Upper lobe of left lung (tissue), 6 donors: ENCODE measurements around the gene SCCPDH. TPM values are rescaled to one million over a fixed set of nuclear protein-coding genes. Genes with fewer than 3 reads are reported as not detected.
"Not testable (repeated sequence)": the region's sequence is repeated elsewhere in the genome, so short reads cannot be mapped to it uniquely, and the experiment has no call there.

Experiments
- ATAC-seq, 2 donors: fragments of 200-7000 bp; cut with Tn5 transposase; one replicate each; pipeline ENCODE4 v1.9.1; 2022; ENCODE audit warnings: mild to moderate bottlenecking in 2 of 2, moderate library complexity in 2 of 2; ENCODE audit not compliant: low FRiP score in 2 of 2
- DNase-seq, 2 donors: peaks; one replicate each; pipeline ENCODE4 v3.0.0-alpha.2; 2019 to 2020
- H3K27ac ChIP-seq, 4 donors: fragments of 200-600 bp; sonication (generic); one replicate each; pipeline ENCODE4 v1.5.1; 2016 to 2019
- H3K27me3 ChIP-seq, 4 donors: fragments of 200-600 bp; sonication (generic); one replicate each; pipeline ENCODE4 v1.5.1; 2017 to 2019
- H3K36me3 ChIP-seq, 4 donors: fragments of 200-600 bp; sonication (generic); one replicate each; pipeline ENCODE4 v1.5.1; 2016 to 2019
- H3K4me1 ChIP-seq, 4 donors: fragments of 200-600 bp; sonication (generic); one replicate each; pipeline ENCODE4 v1.5.1; 2018 to 2019
- H3K4me3 ChIP-seq, 4 donors: fragments of 200-600 bp; sonication (generic); one replicate each; pipeline ENCODE4 v1.5.1; 2017 to 2019; ENCODE audit warnings: mild to moderate bottlenecking in 2 of 4, moderate library complexity in 1 of 4
- H3K9me3 ChIP-seq, 4 donors: fragments of 200-600 bp; sonication (generic); one replicate each; pipeline ENCODE4 v1.5.1; 2018 to 2019
- EP300 ChIP-seq, 4 donors: sonication (generic); formaldehyde crosslinking; IDR thresholded peaks; one replicate each; pipeline ENCODE4 v1.5.1; 2017; ENCODE audit warnings: antibody characterized with exemption in 4 of 4, control low read depth in 2 of 4
- POLR2A ChIP-seq, 4 donors: fragments of 450-650 bp; IDR thresholded peaks; one replicate each; pipeline ENCODE4 v1.5.1; 2016 to 2017; ENCODE audit warnings: antibody characterized with exemption in 4 of 4, mild to moderate bottlenecking in 2 of 4
- POLR2AphosphoS5 ChIP-seq, 2 donors: sonication (generic); formaldehyde crosslinking; IDR thresholded peaks; one replicate each; pipeline ENCODE4 v1.5.1; 2017; ENCODE audit warnings: antibody characterized with exemption in 2 of 2
- WGBS, 2 donors: methylation state at CpG; one replicate each; pipeline ENCODE4 v1.1.5; 2017 to 2018; 5-methylcytosine and 5-hydroxymethylcytosine counted together
- total RNA-seq, 6 donors: library from RNA; depleted of rRNA in 4 of 6; stranded (reverse); fragments of >200 nt in 4 of 6; gene quantifications; one replicate each; pipeline versions ENCODE4 v1.1.0 to v1.2.1, GENCODE V29; 2016 to 2021
- TF ChIP-seq, protein P1 (sequence below), 6 experiments: fragments of 450-650 bp in 4 of 6; fragments of 200-600 bp in 2 of 6; sonication (generic) in 2 of 6; IDR thresholded peaks; one replicate each; pipeline ENCODE4 v1.5.1; 2016 to 2019; ENCODE audit warnings: antibody characterized with exemption in 6 of 6
- donor health status: DM: no; HTN: no; CAD: no; lungs with moderate emphysema.
- donor health status: DM: no; HTN: yes; CAD: no; lungs with severe emphysema.

Gene SCCPDH
- total RNA-seq, 6 donors from 2014 or later: 16.8 to 30.3 (median 23.1) TPM

DNA sequence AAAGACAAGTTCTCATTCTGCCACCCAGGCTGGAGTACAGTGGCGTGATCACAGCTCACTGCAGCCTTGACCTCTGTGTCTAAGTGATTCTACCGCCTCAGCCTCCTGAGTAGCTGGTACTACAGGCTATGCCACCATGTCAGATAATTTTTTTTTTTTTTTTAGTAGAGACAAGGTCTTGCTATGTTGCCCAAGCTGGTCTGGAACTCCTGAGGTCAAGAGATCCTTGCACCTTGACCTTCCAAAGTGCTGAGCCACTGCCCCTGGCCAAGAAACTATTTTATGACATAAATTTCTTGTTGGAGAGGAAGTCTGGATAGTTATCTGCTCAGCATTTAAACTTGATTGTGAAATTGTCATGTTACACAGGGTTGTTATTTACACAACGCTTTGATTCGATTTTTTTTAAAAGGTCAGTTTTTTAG, 2.1 kb downstream of the SCCPDH start:
- Histone ChIP-seq H3K4me3 (no peak overlapping the region), H3K27me3 (no peaks in the 10 kb centered on the region), H3K9me3 (peaks cover 0 to 6% (median 0%) of the 10 kb centered on the region in 4 donors), H3K4me1 (peaks cover 0 to 8% (median 7%) of the 10 kb centered on the region in 4 donors), H3K27ac (peak overlapping the region in 2 of 4 donors; percentile 55), H3K36me3 (peaks cover 0 to 23% (median 6%) of the 10 kb centered on the region in 4 donors)
- ATAC-seq (no peak), DNase-seq (no peak)
- no peak for TF ChIP-seq EP300 (IDR thresholded peaks at IDR 0.05)
- TF ChIP-seq, protein P1, sequence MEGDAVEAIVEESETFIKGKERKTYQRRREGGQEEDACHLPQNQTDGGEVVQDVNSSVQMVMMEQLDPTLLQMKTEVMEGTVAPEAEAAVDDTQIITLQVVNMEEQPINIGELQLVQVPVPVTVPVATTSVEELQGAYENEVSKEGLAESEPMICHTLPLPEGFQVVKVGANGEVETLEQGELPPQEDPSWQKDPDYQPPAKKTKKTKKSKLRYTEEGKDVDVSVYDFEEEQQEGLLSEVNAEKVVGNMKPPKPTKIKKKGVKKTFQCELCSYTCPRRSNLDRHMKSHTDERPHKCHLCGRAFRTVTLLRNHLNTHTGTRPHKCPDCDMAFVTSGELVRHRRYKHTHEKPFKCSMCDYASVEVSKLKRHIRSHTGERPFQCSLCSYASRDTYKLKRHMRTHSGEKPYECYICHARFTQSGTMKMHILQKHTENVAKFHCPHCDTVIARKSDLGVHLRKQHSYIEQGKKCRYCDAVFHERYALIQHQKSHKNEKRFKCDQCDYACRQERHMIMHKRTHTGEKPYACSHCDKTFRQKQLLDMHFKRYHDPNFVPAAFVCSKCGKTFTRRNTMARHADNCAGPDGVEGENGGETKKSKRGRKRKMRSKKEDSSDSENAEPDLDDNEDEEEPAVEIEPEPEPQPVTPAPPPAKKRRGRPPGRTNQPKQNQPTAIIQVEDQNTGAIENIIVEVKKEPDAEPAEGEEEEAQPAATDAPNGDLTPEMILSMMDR (IDR thresholded peaks at IDR 0.05): no peak
- TF ChIP-seq POLR2A (IDR thresholded peaks at IDR 0.05): no peak
- TF ChIP-seq POLR2AphosphoS5 (IDR thresholded peaks at IDR 0.05): no peak
- 58 to 67% methylated on average over 4 of the region's 4 CpGs for WGBS, 2 donors

DNA sequence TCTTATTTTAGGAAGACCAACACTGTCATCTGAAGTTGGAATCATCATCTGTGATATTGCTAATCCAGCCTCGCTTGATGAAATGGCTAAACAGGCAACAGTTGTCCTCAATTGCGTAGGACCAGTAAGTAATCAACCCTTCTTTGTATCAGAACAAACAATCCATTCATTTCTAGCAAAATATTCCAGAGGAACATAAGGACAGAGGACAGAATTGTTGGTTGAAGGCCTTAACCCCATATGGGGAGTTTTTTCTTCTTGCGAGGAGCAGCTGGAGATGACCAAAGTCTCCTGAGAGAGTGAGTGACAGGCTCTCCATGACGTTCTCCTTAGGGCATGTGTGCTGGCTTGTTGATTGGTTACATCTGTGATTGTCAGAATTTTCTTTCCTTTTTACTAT, 2.7 kb downstream of the SCCPDH start:
- Histone ChIP-seq H3K9me3 (peaks cover 0 to 6% (median 0%) of the 10 kb centered on the region in 4 donors), H3K36me3 (peaks cover 0 to 23% (median 6%) of the 10 kb centered on the region in 4 donors), H3K4me1 (peaks cover 0 to 8% (median 7%) of the 10 kb centered on the region in 4 donors), H3K27ac (peak overlapping the region in 1 of 4 donors; percentile 55), H3K27me3 (no peaks in the 10 kb centered on the region), H3K4me3 (no peak overlapping the region)
- TF ChIP-seq, protein P1 (IDR thresholded peaks at IDR 0.05): no peak
- TF ChIP-seq POLR2A (IDR thresholded peaks at IDR 0.05) (no peak), EP300 (IDR thresholded peaks at IDR 0.05) (no peak), POLR2AphosphoS5 (IDR thresholded peaks at IDR 0.05) (no peak)
- WGBS, 2 donors: 82 to 86% methylated on average over 4 of the region's 4 CpGs
- DNase-seq: no peak
- ATAC-seq: no peak

DNA sequence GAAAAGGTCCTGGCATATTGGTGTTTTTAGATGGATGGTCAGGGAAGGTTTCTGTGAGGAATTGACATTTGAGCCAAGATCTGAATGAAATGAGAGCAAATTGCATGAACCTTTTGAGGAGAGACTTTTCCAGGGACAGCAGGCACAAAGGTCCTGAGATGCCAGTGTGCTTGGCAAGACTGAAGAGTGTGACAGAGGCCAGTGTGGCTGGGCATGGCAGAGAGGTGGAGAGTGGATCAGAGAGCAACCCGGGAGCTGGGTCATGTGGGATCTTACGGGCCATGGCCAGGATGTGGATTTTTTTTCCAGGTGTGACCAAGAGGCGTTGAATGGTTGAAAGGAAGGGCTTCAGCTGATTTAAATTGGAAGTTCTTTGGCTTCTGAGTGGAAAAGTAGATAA, 3.4 kb downstream of the SCCPDH start:
- Histone ChIP-seq H3K4me1 (peaks cover 0 to 8% (median 7%) of the 10 kb centered on the region in 4 donors), H3K9me3 (peaks cover 0 to 6% (median 0%) of the 10 kb centered on the region in 4 donors), H3K27ac (no peak overlapping the region), H3K4me3 (no peak overlapping the region), H3K27me3 (no peaks in the 10 kb centered on the region), H3K36me3 (peaks cover 0 to 25% (median 6%) of the 10 kb centered on the region in 4 donors)
- DNase-seq (no peak), ATAC-seq (no peak)
- 97 to 98% methylated on average over 3 of the region's 3 CpGs for WGBS, 2 donors
- TF ChIP-seq POLR2AphosphoS5 (IDR thresholded peaks at IDR 0.05) (no peak), EP300 (IDR thresholded peaks at IDR 0.05) (no peak)

DNA sequence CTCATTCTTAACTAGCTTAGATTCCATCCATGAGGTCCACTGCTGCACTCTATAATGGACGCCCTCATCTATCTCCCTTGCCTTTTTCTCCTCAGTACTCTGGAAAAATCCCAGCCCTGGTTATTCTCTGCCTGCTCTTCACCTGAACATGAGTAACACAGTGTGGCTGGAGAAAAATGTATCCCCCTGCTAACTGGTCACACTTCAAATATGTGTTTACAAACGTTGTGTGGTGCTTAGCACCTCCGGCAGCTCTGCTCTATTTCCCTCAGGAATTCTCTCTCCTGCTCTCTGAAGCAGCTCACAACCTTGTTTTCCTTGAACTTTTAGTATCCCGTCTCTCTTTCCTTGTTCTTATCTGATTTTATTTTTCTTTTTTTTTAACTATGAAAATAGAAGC, 4.1 kb downstream of the SCCPDH start:
- H3K4me1 ChIP-seq: peaks cover 0 to 8% (median 7%) of the 10 kb centered on the region in 4 donors
- no peak overlapping the region for H3K4me3 ChIP-seq
- H3K9me3 ChIP-seq: peaks cover 0 to 6% (median 0%) of the 10 kb centered on the region in 4 donors
- peaks cover 0 to 30% (median 6%) of the 10 kb centered on the region in 4 donors for H3K36me3 ChIP-seq
- WGBS, 2 donors: 97 to 98% methylated on average over 4 of the region's 4 CpGs
- H3K27ac ChIP-seq: no peak overlapping the region
- no peaks in the 10 kb centered on the region for H3K27me3 ChIP-seq
- DNase-seq: no peak
- ATAC-seq: no peak
- no peak for TF ChIP-seq POLR2A (IDR thresholded peaks at IDR 0.05)
- TF ChIP-seq, protein P1 (IDR thresholded peaks at IDR 0.05): no peak
- TF ChIP-seq EP300 (IDR thresholded peaks at IDR 0.05): no peak
- TF ChIP-seq POLR2AphosphoS5 (IDR thresholded peaks at IDR 0.05): no peak

DNA sequence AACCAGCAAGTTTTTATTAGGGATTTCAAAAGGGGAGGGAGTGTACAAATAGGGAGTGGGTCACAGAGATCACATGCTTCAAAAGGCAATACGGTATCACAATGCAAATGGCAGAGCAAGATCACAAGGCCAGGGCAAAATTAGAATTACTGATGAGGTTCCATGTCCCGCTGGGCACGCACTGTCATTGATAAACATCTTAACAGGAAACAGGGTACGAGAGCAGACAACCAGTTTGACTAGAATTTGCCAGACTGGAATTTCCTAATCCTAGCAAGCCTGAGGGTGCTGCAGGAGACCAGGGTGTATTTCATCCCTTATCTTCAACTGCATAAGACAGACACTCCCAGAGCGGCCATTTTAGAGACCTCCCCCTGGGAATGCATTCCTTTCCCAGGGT, 4.8 kb downstream of the SCCPDH start:
- not testable (repeated sequence) for H3K4me1 ChIP-seq, H3K27ac ChIP-seq, H3K27me3 ChIP-seq, H3K4me3 ChIP-seq, ATAC-seq, DNase-seq, H3K9me3 ChIP-seq
- WGBS, 2 donors: 77 to 93% methylated on average over 5 of the region's 5 CpGs
- peaks cover 0 to 37% (median 8%) of the 10 kb centered on the region in 4 donors for H3K36me3 ChIP-seq

DNA sequence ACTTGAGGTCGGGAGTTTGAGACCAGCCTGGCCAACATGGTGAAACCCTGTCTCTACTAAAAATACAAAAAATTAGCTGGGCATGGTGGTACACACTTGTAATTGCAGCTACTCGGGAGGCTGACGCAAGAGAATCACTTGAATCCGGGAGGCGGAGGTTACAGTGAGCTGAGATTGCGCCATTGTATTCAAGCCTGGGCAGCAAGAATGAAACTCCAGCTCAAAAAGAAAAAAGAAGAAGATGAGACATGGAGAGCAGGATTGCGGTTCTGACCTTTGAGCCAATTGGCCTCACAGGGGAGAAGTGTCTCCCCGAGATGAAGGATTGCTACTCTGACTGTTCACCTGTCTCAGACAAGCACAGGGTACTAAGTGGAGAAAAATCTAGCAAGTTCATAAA, 6.6 kb downstream of the SCCPDH start:
- 81 to 82% methylated on average over 8 of the region's 8 CpGs for WGBS, 2 donors
- ATAC-seq: peak in 1 of 2 donors; percentile 19
- H3K27me3 ChIP-seq: no peaks in the 10 kb centered on the region

DNA sequence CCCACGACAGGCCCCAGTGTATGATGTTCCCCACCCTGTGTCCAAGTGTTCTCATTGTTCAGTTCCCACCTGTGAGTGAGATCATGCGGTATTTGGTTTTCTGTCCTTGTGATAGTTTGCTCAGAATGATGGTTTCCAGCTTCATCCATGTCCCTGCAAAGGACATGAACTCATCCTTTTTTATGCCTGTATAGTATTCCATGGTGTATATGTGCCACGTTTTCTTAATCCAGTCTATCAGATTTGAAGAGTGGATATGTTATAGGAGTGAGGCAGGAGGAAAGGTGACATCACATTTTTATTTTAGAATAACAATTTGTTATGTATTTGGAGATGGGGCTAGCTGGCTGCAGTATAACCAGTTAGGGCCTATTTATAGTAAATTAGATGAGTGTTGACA, 7.7 kb downstream of the SCCPDH start:
- H3K9me3 ChIP-seq, ATAC-seq, H3K4me3 ChIP-seq, H3K27ac ChIP-seq, H3K4me1 ChIP-seq, H3K27me3 ChIP-seq, DNase-seq: not testable (repeated sequence)
- peaks cover 0 to 53% (median 16%) of the 10 kb centered on the region in 4 donors for H3K36me3 ChIP-seq
- WGBS, 2 donors: 95 to 98% methylated on average over 3 of the region's 3 CpGs

More for the DNA sequence above, 6.6 kb downstream of the SCCPDH start:
- H3K4me1 ChIP-seq: peaks cover 0 to 6% (median 0%) of the 10 kb centered on the region in 4 donors
- TF ChIP-seq, protein P1 (IDR thresholded peaks at IDR 0.05): peak in 1 of 6 experiments; percentile 8
- no peak for TF ChIP-seq EP300 (IDR thresholded peaks at IDR 0.05)
- peaks cover 0 to 6% (median 0%) of the 10 kb centered on the region in 4 donors for H3K9me3 ChIP-seq
- DNase-seq: peak in 1 of 2 donors; percentile 49
- no peak overlapping the region for H3K27ac ChIP-seq
- H3K4me3 ChIP-seq: no peak overlapping the region
- peaks cover 0 to 43% (median 14%) of the 10 kb centered on the region in 4 donors for H3K36me3 ChIP-seq
